K562 (cell line): ENCODE measurements around the gene BEST4. TPM values are rescaled to one million over a fixed set of nuclear protein-coding genes. Genes with fewer than 3 reads are reported as not detected.

Experiments used
- CBFA2T3 ChIP-seq: fragments of 450-650 bp; IDR thresholded peaks from 2 replicates; pipeline ENCODE4 v1.6.1; 2017
- CREBBP ChIP-seq: IDR thresholded peaks from one replicate; pipeline ENCODE4 v1.6.1; 2012; ENCODE audit warnings: low read depth, mild to moderate bottlenecking, control low read depth, inconsistent platforms, low read length
- DNMT1 ChIP-seq: fragments of 450-650 bp; IDR thresholded peaks from 2 replicates; pipeline ENCODE4 v1.6.1; 2016; ENCODE audit warnings: antibody characterized with exemption, mild to moderate bottlenecking
- FIP1L1 ChIP-seq: fragments of 200-400 bp; formaldehyde crosslinking; IDR thresholded peaks from 2 replicates; pipeline ENCODE4 v1.6.1; 2018; ENCODE audit warnings: mild to moderate bottlenecking, low read depth, low read length; ENCODE audit not compliant: poor library complexity, severe bottlenecking
- HSF4 ChIP-seq: fragments of 250-450 bp; sonication (Bioruptor Pico); IDR thresholded peaks from 2 replicates; pipeline ENCODE4 v2.1.2; 2022; ENCODE audit warnings: mild to moderate bottlenecking, moderate library complexity, borderline replicate concordance
- NCOA1 ChIP-seq: fragments of 450-650 bp; IDR thresholded peaks from 2 replicates; pipeline ENCODE4 v1.6.1; 2016; ENCODE audit warnings: low read depth
- NFRKB ChIP-seq: fragments of 450-650 bp; IDR thresholded peaks from 2 replicates; pipeline ENCODE4 v1.6.1; 2016; ENCODE audit warnings: low read depth
- PHF21A ChIP-seq: fragments of 450-650 bp; IDR thresholded peaks from 2 replicates; pipeline ENCODE4 v1.6.1; 2017; ENCODE audit warnings: low read depth, borderline replicate concordance
- SMAD1 ChIP-seq: fragments of 150-350 bp; IDR thresholded peaks from 2 replicates; pipeline ENCODE4 v1.6.1; 2014; ENCODE audit warnings: low read length, low read depth; ENCODE audit not compliant: partially characterized antibody
- polyA plus RNA-seq, 8 experiments: library from polyadenylated mRNA; depleted of rRNA in 4 of 8; stranded (reverse) in 5 of 8; unstranded in 3 of 8; fragments of >200 nt; fragmentation: Nextera tagmentation in 2 of 8; fragmentation: Illumina TruSeq in 1 of 8; extraction: Ambion mirVana in 2 of 8; extraction: Trizol in 1 of 8; gene quantifications; 2 replicates each; pipeline versions ENCODE4 v1.2.1 to v1.2.3, GENCODE V29; 2011 to 2014; ENCODE audit warnings: inconsistent platforms in 1 of 8, missing spikeins in 1 of 8
- total RNA-seq, 7 experiments: library from RNA; depleted of rRNA in 6 of 7; stranded (reverse); fragments of >200 nt in 6 of 7; fragmentation: Illumina TruSeq in 2 of 7; extraction: Trizol in 2 of 7; gene quantifications; 2 replicates each; pipeline versions ENCODE4 v1.2.1 to v1.2.3, GENCODE V29; 2011 to 2021; ENCODE audit warnings: low replicate concordance in 1 of 7
- TF ChIP-seq, protein P1 (sequence below): IDR thresholded peaks from 2 replicates; pipeline ENCODE4 v1.6.1; 2012; ENCODE audit warnings: low read depth, low read length, improper control_type of control experiment, borderline replicate concordance
- TF ChIP-seq, protein P2 (sequence below), 2 experiments: fragments of 450-650 bp; IDR thresholded peaks; 2 replicates each; pipeline ENCODE4 v1.6.1; 2018; ENCODE audit warnings: mild to moderate bottlenecking in 2 of 2, low read depth in 1 of 2; ENCODE audit not compliant: partially characterized antibody in 2 of 2

The BEST4 gene
- total and polyA plus RNA-seq, 9 of the 15 experiments (the other 6 are each of a cell fraction or from before 2014, with no cell fraction given), result 0.07 to 0.11 TPM; not detected in 7

DNA sequence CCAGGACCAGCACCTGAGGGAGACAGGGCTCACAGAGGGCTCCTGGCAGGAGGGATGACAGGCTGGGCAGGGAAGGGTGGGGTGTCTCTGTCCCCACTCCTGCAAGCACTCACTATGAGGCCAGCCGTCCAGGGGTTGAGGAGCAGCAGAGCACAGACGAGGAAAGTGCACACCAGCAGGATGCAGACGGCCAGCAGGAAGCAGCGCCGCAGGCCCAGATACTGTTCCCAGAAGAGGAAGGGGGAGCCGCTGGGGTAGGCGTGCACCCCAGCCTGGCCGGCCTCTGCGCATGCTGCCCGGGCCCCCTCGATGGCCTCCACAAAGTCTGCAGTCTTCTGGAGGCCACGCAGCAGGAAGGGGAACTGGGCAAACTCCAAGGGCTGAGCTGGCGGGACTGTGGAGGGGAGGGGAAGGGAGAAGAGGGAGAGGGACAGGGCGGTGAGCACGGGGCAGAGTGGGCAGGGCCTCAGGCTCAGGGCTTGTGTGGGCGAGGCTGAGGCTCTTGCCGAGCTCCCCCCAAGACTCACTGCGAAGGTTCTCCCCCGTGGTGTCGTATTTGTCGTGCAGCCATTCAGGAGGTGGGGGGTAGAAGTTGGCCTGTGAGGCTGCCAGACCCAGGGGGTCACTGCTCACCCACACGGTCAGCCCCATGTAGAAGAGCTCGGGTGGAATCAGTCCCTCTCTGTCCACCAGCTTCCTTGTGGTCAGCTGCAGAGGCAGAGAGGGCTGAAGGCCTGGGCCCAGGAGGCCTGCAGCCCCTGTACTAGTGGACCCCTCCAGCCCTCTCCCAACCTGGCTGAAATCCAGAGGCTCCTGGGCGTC is 38.6 kb upstream of the BEST4 start (continued):
- TF ChIP-seq, protein P1, sequence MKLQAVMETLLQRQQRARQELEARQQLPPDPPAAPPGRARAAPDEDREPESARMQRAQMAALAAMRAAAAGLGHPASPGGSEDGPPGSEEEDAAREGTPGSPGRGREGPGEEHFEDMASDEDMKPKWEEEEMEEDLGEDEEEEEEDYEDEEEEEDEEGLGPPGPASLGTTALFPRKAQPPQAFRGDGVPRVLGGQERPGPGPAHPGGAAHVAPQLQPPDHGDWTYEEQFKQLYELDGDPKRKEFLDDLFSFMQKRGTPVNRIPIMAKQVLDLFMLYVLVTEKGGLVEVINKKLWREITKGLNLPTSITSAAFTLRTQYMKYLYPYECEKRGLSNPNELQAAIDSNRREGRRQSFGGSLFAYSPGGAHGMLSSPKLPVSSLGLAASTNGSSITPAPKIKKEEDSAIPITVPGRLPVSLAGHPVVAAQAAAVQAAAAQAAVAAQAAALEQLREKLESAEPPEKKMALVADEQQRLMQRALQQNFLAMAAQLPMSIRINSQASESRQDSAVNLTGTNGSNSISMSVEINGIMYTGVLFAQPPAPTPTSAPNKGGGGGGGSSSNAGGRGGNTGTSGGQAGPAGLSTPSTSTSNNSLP, result no peak
- TF ChIP-seq SMAD1 (no peak), NCOA1 (no peak), HSF4 (CRISPR knock-in tag) (no peak), FIP1L1 (no peak), NFRKB (no peak), CREBBP (no peak), DNMT1 (no peak), PHF21A (no peak), CBFA2T3 (no peak)
- TF ChIP-seq, protein P2, sequence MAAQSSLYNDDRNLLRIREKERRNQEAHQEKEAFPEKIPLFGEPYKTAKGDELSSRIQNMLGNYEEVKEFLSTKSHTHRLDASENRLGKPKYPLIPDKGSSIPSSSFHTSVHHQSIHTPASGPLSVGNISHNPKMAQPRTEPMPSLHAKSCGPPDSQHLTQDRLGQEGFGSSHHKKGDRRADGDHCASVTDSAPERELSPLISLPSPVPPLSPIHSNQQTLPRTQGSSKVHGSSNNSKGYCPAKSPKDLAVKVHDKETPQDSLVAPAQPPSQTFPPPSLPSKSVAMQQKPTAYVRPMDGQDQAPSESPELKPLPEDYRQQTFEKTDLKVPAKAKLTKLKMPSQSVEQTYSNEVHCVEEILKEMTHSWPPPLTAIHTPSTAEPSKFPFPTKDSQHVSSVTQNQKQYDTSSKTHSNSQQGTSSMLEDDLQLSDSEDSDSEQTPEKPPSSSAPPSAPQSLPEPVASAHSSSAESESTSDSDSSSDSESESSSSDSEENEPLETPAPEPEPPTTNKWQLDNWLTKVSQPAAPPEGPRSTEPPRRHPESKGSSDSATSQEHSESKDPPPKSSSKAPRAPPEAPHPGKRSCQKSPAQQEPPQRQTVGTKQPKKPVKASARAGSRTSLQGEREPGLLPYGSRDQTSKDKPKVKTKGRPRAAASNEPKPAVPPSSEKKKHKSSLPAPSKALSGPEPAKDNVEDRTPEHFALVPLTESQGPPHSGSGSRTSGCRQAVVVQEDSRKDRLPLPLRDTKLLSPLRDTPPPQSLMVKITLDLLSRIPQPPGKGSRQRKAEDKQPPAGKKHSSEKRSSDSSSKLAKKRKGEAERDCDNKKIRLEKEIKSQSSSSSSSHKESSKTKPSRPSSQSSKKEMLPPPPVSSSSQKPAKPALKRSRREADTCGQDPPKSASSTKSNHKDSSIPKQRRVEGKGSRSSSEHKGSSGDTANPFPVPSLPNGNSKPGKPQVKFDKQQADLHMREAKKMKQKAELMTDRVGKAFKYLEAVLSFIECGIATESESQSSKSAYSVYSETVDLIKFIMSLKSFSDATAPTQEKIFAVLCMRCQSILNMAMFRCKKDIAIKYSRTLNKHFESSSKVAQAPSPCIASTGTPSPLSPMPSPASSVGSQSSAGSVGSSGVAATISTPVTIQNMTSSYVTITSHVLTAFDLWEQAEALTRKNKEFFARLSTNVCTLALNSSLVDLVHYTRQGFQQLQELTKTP (IDR thresholded peaks at IDR 0.05; ENCODE audit: low read depth in 1 of 2, partially characterized antibody in 2 of 2), result no peak
